OCI-LY1 (cell line): ENCODE measurements around the gene NUDT2.

ENCODE experiments used
- EZH2 ChIP-seq: fragments of 200-600 bp; sonication (generic), shearing (Covaris generic); IDR thresholded peaks from 2 replicates; pipeline ENCODE4 v1.8.0; 2017; ENCODE audit warnings: borderline replicate concordance, mixed run types, mild to moderate bottlenecking, antibody characterized with exemption, low read length, moderate library complexity, mixed read lengths
- TF ChIP-seq, protein P1 (sequence below): fragments of 200-600 bp; sonication (generic), shearing (Covaris generic); IDR thresholded peaks from 2 replicates; pipeline ENCODE4 v1.5.1; 2017; ENCODE audit warnings: mild to moderate bottlenecking, antibody characterized with exemption, low read length, moderate library complexity, mixed read lengths

DNA sequence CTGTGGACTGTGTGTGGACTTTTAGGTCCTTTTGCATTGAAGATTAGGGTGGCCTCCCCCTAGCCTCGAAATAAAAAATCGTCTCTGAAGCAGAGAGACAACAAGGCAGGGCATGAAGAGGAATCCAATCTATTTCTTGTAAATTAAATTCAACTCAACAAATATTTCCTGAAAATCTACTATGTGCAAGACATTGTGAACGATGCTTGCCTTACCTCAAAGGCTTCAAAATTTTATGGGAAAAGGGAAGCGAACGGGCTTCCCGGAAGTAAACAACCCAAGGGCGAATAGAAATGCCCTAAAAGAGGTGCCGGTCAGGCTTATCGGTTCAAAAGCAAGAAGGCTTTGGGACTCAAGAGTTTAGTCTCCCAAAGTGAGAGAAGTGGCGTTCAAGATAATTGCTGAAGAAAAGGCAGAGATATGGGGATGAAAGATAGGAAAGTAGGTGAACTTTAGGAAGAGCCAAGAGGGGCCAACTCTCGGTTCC lies 826 bp upstream of the NUDT2 start:
- TF ChIP-seq, protein P1, sequence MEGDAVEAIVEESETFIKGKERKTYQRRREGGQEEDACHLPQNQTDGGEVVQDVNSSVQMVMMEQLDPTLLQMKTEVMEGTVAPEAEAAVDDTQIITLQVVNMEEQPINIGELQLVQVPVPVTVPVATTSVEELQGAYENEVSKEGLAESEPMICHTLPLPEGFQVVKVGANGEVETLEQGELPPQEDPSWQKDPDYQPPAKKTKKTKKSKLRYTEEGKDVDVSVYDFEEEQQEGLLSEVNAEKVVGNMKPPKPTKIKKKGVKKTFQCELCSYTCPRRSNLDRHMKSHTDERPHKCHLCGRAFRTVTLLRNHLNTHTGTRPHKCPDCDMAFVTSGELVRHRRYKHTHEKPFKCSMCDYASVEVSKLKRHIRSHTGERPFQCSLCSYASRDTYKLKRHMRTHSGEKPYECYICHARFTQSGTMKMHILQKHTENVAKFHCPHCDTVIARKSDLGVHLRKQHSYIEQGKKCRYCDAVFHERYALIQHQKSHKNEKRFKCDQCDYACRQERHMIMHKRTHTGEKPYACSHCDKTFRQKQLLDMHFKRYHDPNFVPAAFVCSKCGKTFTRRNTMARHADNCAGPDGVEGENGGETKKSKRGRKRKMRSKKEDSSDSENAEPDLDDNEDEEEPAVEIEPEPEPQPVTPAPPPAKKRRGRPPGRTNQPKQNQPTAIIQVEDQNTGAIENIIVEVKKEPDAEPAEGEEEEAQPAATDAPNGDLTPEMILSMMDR = no peak
- no peak for TF ChIP-seq EZH2
